Measurements from ENCODE around the gene PGM3.

The PGM3 gene

GRCh38 chr6:83127258-83127657 lies 65.8 kb downstream of the PGM3 start:
- peaks cover 37% of the 10 kb centered on the region for H3K36me3 ChIP-seq (replicated peaks; ENCODE audit: low read depth, low read length)
- TF ChIP-seq EZH2phosphoT487 (IDR thresholded peaks at IDR 0.05; ENCODE audit: low read depth) (no peak), CTCF (IDR thresholded peaks at IDR 0.05; ENCODE audit: low read depth, low read length) (no peak)
- H3K27ac ChIP-seq (ENCODE audit: low read length) = no peak overlapping the region
- H4K20me1 ChIP-seq (ENCODE audit: insufficient read depth, low read length) = no peaks in the 10 kb centered on the region
- no peak overlapping the region for H3K9ac ChIP-seq (ENCODE audit: low read length)
- H3K4me2 ChIP-seq (ENCODE audit: low read length) = no peak overlapping the region
- H3K9me3 ChIP-seq (ENCODE audit: insufficient read depth, low read length) = no peaks in the 10 kb centered on the region
- H2AFZ ChIP-seq (ENCODE audit: low read depth, low read length) = no peak overlapping the region
- H3K4me1 ChIP-seq (ENCODE audit: low read length) = no peaks in the 10 kb centered on the region
- H3K4me3 ChIP-seq (ENCODE audit: low read length) = no peak overlapping the region
- no peaks in the 10 kb centered on the region for H3K79me2 ChIP-seq (ENCODE audit: low read length)
- H3K27me3 ChIP-seq (ENCODE audit: low read depth, low read length) = no peaks in the 10 kb centered on the region

GRCh38 chr6:83126807-83127206 lies 66.3 kb downstream of the PGM3 start:
- H3K36me3 ChIP-seq (replicated peaks; ENCODE audit: low read depth, low read length) = peaks cover 37% of the 10 kb centered on the region

GRCh38 chr6:83126223-83126622 lies 66.8 kb downstream of the PGM3 start:
- Histone ChIP-seq H3K9ac (ENCODE audit: low read length) (no peak overlapping the region), H4K20me1 (ENCODE audit: insufficient read depth, low read length) (no peaks in the 10 kb centered on the region), H3K4me2 (ENCODE audit: low read length) (no peak overlapping the region), H3K9me3 (ENCODE audit: insufficient read depth, low read length) (no peaks in the 10 kb centered on the region), H3K27me3 (ENCODE audit: low read depth, low read length) (no peaks in the 10 kb centered on the region), H3K79me2 (ENCODE audit: low read length) (no peaks in the 10 kb centered on the region), H3K36me3 (replicated peaks; ENCODE audit: low read depth, low read length) (peaks cover 37% of the 10 kb centered on the region), H2AFZ (ENCODE audit: low read depth, low read length) (no peak overlapping the region), H3K4me3 (ENCODE audit: low read length) (no peak overlapping the region), H3K27ac (ENCODE audit: low read length) (no peak overlapping the region), H3K4me1 (ENCODE audit: low read length) (no peaks in the 10 kb centered on the region)
- no peak for TF ChIP-seq EZH2phosphoT487 (IDR thresholded peaks at IDR 0.05; ENCODE audit: low read depth)
- TF ChIP-seq CTCF (IDR thresholded peaks at IDR 0.05; ENCODE audit: low read depth, low read length) = no peak

More at GRCh38 chr6:83126807-83127206, 66.3 kb downstream of the PGM3 start:
- H3K9me3 ChIP-seq (ENCODE audit: insufficient read depth, low read length) = no peaks in the 10 kb centered on the region
- H3K27ac ChIP-seq (ENCODE audit: low read length) = no peak overlapping the region
- no peaks in the 10 kb centered on the region for H3K4me1 ChIP-seq (ENCODE audit: low read length)
- no peaks in the 10 kb centered on the region for H4K20me1 ChIP-seq (ENCODE audit: insufficient read depth, low read length)
- H3K79me2 ChIP-seq (ENCODE audit: low read length) = no peaks in the 10 kb centered on the region
- TF ChIP-seq CTCF (IDR thresholded peaks at IDR 0.05; ENCODE audit: low read depth, low read length) = no peak
- no peak for TF ChIP-seq EZH2phosphoT487 (IDR thresholded peaks at IDR 0.05; ENCODE audit: low read depth)
- H3K4me3 ChIP-seq (ENCODE audit: low read length) = no peak overlapping the region
- H3K9ac ChIP-seq (ENCODE audit: low read length) = no peak overlapping the region
- H3K4me2 ChIP-seq (ENCODE audit: low read length) = no peak overlapping the region
- no peaks in the 10 kb centered on the region for H3K27me3 ChIP-seq (ENCODE audit: low read depth, low read length)
- H2AFZ ChIP-seq (ENCODE audit: low read depth, low read length) = no peak overlapping the region

GRCh38 chr6:83125425-83125824 lies 67.6 kb downstream of the PGM3 start:
- H3K27me3 ChIP-seq (ENCODE audit: low read depth, low read length) = no peaks in the 10 kb centered on the region
- H2AFZ ChIP-seq (ENCODE audit: low read depth, low read length) = no peak overlapping the region
- H3K4me2 ChIP-seq (ENCODE audit: low read length) = no peak overlapping the region
- H3K9me3 ChIP-seq (ENCODE audit: insufficient read depth, low read length) = no peaks in the 10 kb centered on the region
- H4K20me1 ChIP-seq (ENCODE audit: insufficient read depth, low read length) = no peaks in the 10 kb centered on the region
- H3K4me3 ChIP-seq (ENCODE audit: low read length) = no peak overlapping the region
- no peak overlapping the region for H3K9ac ChIP-seq (ENCODE audit: low read length)
- no peak overlapping the region for H3K27ac ChIP-seq (ENCODE audit: low read length)
- no peaks in the 10 kb centered on the region for H3K4me1 ChIP-seq (ENCODE audit: low read length)
- peaks cover 40% of the 10 kb centered on the region for H3K36me3 ChIP-seq (replicated peaks; ENCODE audit: low read depth, low read length)
- no peaks in the 10 kb centered on the region for H3K79me2 ChIP-seq (ENCODE audit: low read length)
- TF ChIP-seq CTCF (IDR thresholded peaks at IDR 0.05; ENCODE audit: low read depth, low read length) = no peak
- TF ChIP-seq EZH2phosphoT487 (IDR thresholded peaks at IDR 0.05; ENCODE audit: low read depth) = no peak
